HepG2 (cell line): ENCODE results near the gene F2RL2. TPM values are rescaled to one million over a fixed set of nuclear protein-coding genes. Genes with fewer than 3 reads are reported as not detected.

Experiments used
- ATAC-seq: fragments of 200-7000 bp; cut with Tn5 transposase; 3 replicates; pipeline ENCODE4 v1.9.1; 2020; ENCODE audit warnings: mild to moderate bottlenecking, moderate library complexity
- BruUV-seq: library from RNA; stranded (reverse); fragments of 400-500 nt; replicated peaks from 2 replicates; lab custom pipeline; 2021; lab: Mats Ljungman, UMichigan
- CTCF ChIA-PET: fragments of 300-600 bp; formaldehyde crosslinking; extraction: SDS; loops from one replicate; lab custom pipeline; 2021; ENCODE audit warnings: low total read pairs, inconsistent platforms, low intra/inter-chr PET ratio; lab: Yijun Ruan, JAX
- POLR2A ChIA-PET: fragments of 350-600 bp; sonication (Branson Sonifier 250); formaldehyde crosslinking; loops from one replicate; lab custom pipeline; 2020; ENCODE audit warnings: antibody characterized with exemption, inconsistent platforms; lab: Yijun Ruan, JAX
- DNase-seq: peaks from one replicate; pipeline ENCODE4 v3.0.0-alpha.2; 2015; ENCODE audit warnings: low spot score
- FAIRE-seq: peaks from 3 replicates; lab custom pipeline; 2011; peaks lifted over from hg19 to GRCh38; lab: Jason Lieb, UNC
- H2AFZ ChIP-seq: one replicate; pipeline ENCODE4 v1.6.1; 2011; ENCODE audit warnings: low read length, inconsistent platforms
- H3K27ac ChIP-seq: fragments of 300-600 bp; 3 replicates; pipeline ENCODE4 v1.8.0; 2011; ENCODE audit warnings: mixed run types, mild to moderate bottlenecking, mixed read lengths, low read length, inconsistent platforms; ENCODE audit not compliant: insufficient read depth; ENCODE audit errors: extremely low read length
- H3K27me3 ChIP-seq, 2 experiments: fragments of 200-600 bp in 1 of 2; 2 replicates in 1 of 2; 3 replicates in 1 of 2; pipeline versions ENCODE4 v1.6.0 to v1.8.0; 2011; ENCODE audit warnings: low read length in 2 of 2, mild to moderate bottlenecking in 2 of 2, moderate library complexity in 2 of 2, inconsistent platforms in 1 of 2; ENCODE audit not compliant: insufficient read depth in 2 of 2, control insufficient read depth in 1 of 2
- H3K36me3 ChIP-seq, 2 experiments: fragments of 200-600 bp in 1 of 2; replicated peaks in 1 of 2; 2 replicates in 1 of 2; 3 replicates in 1 of 2; pipeline versions ENCODE4 v1.5.1 to v1.8.0; 2011; ENCODE audit warnings: low read length in 2 of 2, inconsistent platforms in 1 of 2; ENCODE audit not compliant: insufficient read depth in 2 of 2, control insufficient read depth in 1 of 2
- H3K4me1 ChIP-seq: 2 replicates; pipeline ENCODE4 v1.5.1; 2012; ENCODE audit warnings: low read length, inconsistent platforms; ENCODE audit not compliant: insufficient read depth
- H3K4me2 ChIP-seq: 2 replicates; pipeline ENCODE4 v1.6.0; 2011; ENCODE audit warnings: low read depth, low read length, inconsistent platforms
- H3K4me3 ChIP-seq, 3 experiments: fragments of 200-600 bp in 1 of 3; sonication (generic), shearing (Covaris generic) in 1 of 3; replicated peaks in 1 of 3; 2 replicates each; pipeline ENCODE4 v1.5.1; 2011 to 2016; ENCODE audit warnings: low read length in 3 of 3, inconsistent platforms in 2 of 3, low read depth in 2 of 3, mild to moderate bottlenecking in 2 of 3, control low read depth in 1 of 3, mixed read lengths in 1 of 3; ENCODE audit not compliant: insufficient read depth in 1 of 3
- H3K79me2 ChIP-seq: one replicate; pipeline ENCODE4 v1.6.1; 2011; ENCODE audit warnings: low read length, inconsistent platforms; ENCODE audit not compliant: insufficient read depth
- H3K9ac ChIP-seq: 2 replicates; pipeline ENCODE4 v1.6.0; 2011; ENCODE audit warnings: mild to moderate bottlenecking, low read depth, low read length, inconsistent platforms; ENCODE audit not compliant: insufficient read depth
- H3K9me3 ChIP-seq: 2 replicates; pipeline ENCODE4 v1.5.1; 2012; ENCODE audit warnings: mild to moderate bottlenecking, low read length
- H4K20me1 ChIP-seq: 2 replicates; pipeline ENCODE4 v1.6.0; 2011; ENCODE audit warnings: inconsistent platforms, mild to moderate bottlenecking, low read length, moderate library complexity; ENCODE audit not compliant: insufficient read depth
- ERF ChIP-seq: IDR thresholded peaks from 2 replicates; pipeline ENCODE4 v1.6.1; 2018; ENCODE audit warnings: missing biosample characterization, missing genetic modification reagents
- EZH2 ChIP-seq: conservative IDR thresholded peaks from 2 replicates; pipeline ENCODE4 v1.6.1; 2012; ENCODE audit warnings: mild to moderate bottlenecking, low read depth, low read length, moderate library complexity
- ISL2 ChIP-seq: sonication (generic); formaldehyde crosslinking; IDR thresholded peaks from 2 replicates; pipeline ENCODE4 v1.5.0; 2020; ENCODE audit warnings: missing genetic modification reagents
- MAZ ChIP-seq, 2 experiments: sonication (generic) in 1 of 2; formaldehyde crosslinking in 1 of 2; IDR thresholded peaks; 2 replicates each; pipeline versions ENCODE4 v1.5.0 to v1.6.1; 2012 to 2020; ENCODE audit warnings: low read depth in 2 of 2, mild to moderate bottlenecking in 2 of 2, borderline replicate concordance in 1 of 2, improper control_type of control experiment in 1 of 2, low read length in 1 of 2, missing genetic modification reagents in 1 of 2, moderate library complexity in 1 of 2
- MEIS2 ChIP-seq: sonication (generic); formaldehyde crosslinking; IDR thresholded peaks from 2 replicates; pipeline ENCODE4 v1.9.0; 2021; ENCODE audit warnings: mild to moderate bottlenecking, missing genetic modification reagents
- NCOA2 ChIP-seq: sonication (generic); formaldehyde crosslinking; IDR thresholded peaks from 2 replicates; pipeline ENCODE4 v1.8.0; 2022; ENCODE audit warnings: inconsistent platforms
- PRPF4 ChIP-seq: fragments of 200-400 bp; formaldehyde crosslinking; IDR thresholded peaks from 2 replicates; pipeline ENCODE4 v1.6.1; 2016; ENCODE audit warnings: low read length, low read depth; ENCODE audit not compliant: poor library complexity, severe bottlenecking
- TBL1XR1 ChIP-seq: fragments of 150-350 bp; IDR thresholded peaks from 2 replicates; pipeline ENCODE4 v1.6.1; 2014; ENCODE audit warnings: borderline replicate concordance, low read length; ENCODE audit not compliant: partially characterized antibody
- ZNF644 ChIP-seq: IDR thresholded peaks from 2 replicates; pipeline ENCODE4 v1.6.1; 2016; ENCODE audit warnings: low read depth
- WGBS: methylation state at CpG from one replicate; pipeline ENCODE4 v1.1.6; 2017; ENCODE audit warnings: low lambda C conversion rate; 5-methylcytosine and 5-hydroxymethylcytosine counted together
- in situ Hi-C: cut with HindIII; loops from 2 replicates; pipeline ENCODE4 v1.10.0; 2017; ENCODE audit warnings: low pct_unique_long_range_greater_than_20kb; ENCODE audit not compliant: extremely low pct_ligation_motif_present
- intact Hi-C: fragments of 100-400 bp; cut with micrococcal nuclease; formaldehyde crosslinking; loops from one replicate; pipeline ENCODE4 v1.10.0; 2022; ENCODE audit not compliant: unreplicated experiment
- polyA plus RNA-seq, 8 experiments: library from polyadenylated mRNA; depleted of rRNA in 3 of 8; stranded (reverse) in 7 of 8; unstranded in 1 of 8; fragments of >200 nt; fragmentation: Illumina TruSeq in 4 of 8; extraction: Trizol in 4 of 8; gene quantifications; 2 replicates each; pipeline versions ENCODE4 v1.2.1 to v1.2.3, GENCODE V29; 2011 to 2016; ENCODE audit warnings: low read depth in 4 of 8, missing spikeins in 1 of 8, mixed read lengths in 1 of 8; ENCODE audit not compliant: insufficient read depth in 1 of 8
- total RNA-seq, 5 experiments: library from RNA; depleted of rRNA; stranded (reverse); fragments of >200 nt; fragmentation: Illumina TruSeq; extraction: Trizol; gene quantifications; 2 replicates each; pipeline ENCODE4 v1.2.3, GENCODE V29; 2016; ENCODE audit warnings: low read depth in 1 of 5
- TF ChIP-seq, protein P1 (sequence below): IDR thresholded peaks from 2 replicates; pipeline ENCODE4 v1.6.1; 2012; ENCODE audit warnings: inconsistent platforms
- TF ChIP-seq, protein P2 (sequence below): IDR thresholded peaks from 2 replicates; pipeline ENCODE4 v1.6.1; 2016; ENCODE audit warnings: low read depth, control low read depth
- TF ChIP-seq, protein P3 (sequence below): sonication (generic); formaldehyde crosslinking; IDR thresholded peaks from 2 replicates; pipeline ENCODE4 v1.5.1; 2020; ENCODE audit warnings: mild to moderate bottlenecking, missing genetic modification reagents, moderate library complexity
- TF ChIP-seq, protein P4 (sequence below): sonication (generic); formaldehyde crosslinking; conservative IDR thresholded peaks from 2 replicates; pipeline ENCODE4 v1.4.0; 2020; ENCODE audit warnings: missing genetic modification reagents
- TF ChIP-seq, protein P5 (sequence below): sonication (generic); formaldehyde crosslinking; IDR thresholded peaks from 2 replicates; pipeline ENCODE4 v1.8.1; 2023; ENCODE audit warnings: missing genetic modification reagents, inconsistent platforms, borderline replicate concordance

F2RL2 gene
- total and polyA plus RNA-seq, 2 of the 13 experiments (the other 11 are each of a cell fraction or from before 2014, with no cell fraction given): not detected

DNA sequence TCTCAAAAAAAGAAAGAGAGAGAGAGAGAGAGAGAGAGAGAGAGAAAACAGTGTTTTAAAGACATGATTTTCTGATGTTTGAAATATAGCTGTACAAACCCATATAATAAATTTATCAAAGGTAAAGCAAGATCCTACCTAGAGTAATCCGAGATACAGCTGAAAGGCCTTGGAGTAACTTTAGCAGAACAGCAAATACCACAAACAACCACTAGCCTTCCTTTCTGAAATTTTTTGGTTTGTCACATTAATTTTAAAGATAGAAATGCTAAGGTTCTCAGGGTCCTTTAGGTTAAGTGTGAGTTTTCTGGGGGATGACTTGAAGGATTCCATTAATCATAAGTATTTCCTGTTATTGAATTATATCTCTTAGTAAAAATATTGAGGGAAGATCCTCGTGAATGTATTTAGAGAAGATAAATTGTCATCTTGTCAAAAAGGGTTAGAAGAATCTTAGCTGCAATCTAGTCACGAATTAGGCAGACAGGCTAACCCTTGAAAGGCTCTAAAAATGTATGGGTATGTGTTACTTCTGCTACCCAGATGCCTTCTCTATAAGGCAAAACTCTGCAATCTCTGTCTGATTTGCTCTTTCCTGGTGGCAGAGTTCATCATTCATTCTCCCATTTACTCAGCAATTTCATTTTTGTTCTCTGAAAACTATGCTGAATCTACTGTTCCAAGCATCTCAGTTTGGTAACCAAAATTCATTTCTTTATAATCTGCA, 27.3 kb downstream of the F2RL2 start (continued):
- TF ChIP-seq, protein P1, sequence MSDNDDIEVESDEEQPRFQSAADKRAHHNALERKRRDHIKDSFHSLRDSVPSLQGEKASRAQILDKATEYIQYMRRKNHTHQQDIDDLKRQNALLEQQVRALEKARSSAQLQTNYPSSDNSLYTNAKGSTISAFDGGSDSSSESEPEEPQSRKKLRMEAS: no peak
- TF ChIP-seq, protein P2, sequence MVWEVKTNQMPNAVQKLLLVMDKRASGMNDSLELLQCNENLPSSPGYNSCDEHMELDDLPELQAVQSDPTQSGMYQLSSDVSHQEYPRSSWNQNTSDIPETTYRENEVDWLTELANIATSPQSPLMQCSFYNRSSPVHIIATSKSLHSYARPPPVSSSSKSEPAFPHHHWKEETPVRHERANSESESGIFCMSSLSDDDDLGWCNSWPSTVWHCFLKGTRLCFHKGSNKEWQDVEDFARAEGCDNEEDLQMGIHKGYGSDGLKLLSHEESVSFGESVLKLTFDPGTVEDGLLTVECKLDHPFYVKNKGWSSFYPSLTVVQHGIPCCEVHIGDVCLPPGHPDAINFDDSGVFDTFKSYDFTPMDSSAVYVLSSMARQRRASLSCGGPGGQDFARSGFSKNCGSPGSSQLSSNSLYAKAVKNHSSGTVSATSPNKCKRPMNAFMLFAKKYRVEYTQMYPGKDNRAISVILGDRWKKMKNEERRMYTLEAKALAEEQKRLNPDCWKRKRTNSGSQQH (CRISPR knock-in tag): no peak
- TF ChIP-seq ZNF644 (CRISPR knock-in tag): no peak
- no peak for TF ChIP-seq MAZ (IDR thresholded peaks at IDR 0.05; ENCODE audit: borderline replicate concordance, low read depth, low read length)
- TF ChIP-seq MAZ (CRISPR knock-in tag; IDR thresholded peaks at IDR 0.05; ENCODE audit: low read depth): no peak

DNA sequence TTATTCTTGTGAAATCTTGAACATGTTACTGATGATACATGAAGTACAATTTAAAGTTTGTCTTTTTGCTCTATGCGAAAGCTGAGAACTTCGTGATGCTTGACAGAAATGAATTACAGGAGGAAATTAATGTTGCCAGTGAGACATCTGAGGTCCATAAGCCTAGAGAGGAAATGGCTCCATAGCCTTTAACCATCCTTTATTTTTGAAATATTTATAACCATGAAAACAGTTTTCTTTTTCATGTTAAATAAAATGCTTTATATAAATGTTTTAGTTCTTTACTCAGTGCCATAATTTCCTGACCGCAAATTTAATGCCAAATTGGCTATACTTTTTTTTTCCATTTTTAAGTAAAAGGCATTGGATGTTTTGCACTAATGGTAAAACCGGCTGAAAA, 29.1 kb downstream of the F2RL2 start:
- Histone ChIP-seq H3K4me3 (no peak overlapping the region), H4K20me1 (no peaks in the 10 kb centered on the region), H3K36me3 (peaks cover 10 to 47% of the 10 kb centered on the region in 2 experiments), H3K4me2 (no peak overlapping the region), H3K9me3 (no peaks in the 10 kb centered on the region), H3K27me3 (no peaks in the 10 kb centered on the region), H2AFZ (no peak overlapping the region), H3K9ac (no peak overlapping the region), H3K27ac (no peak overlapping the region), H3K79me2 (no peaks in the 10 kb centered on the region), H3K4me1 (no peaks in the 10 kb centered on the region)
- FAIRE-seq (no peak), ATAC-seq (no peak), DNase-seq (no peak)
- WGBS: 86% methylated on average over 4 of the region's 4 CpGs
- in situ Hi-C loops: no loop called here
- ChIA-PET POLR2A (no interaction called here), CTCF (no interaction called here)
- BruUV-seq: no TSS peak
- intact Hi-C loops: no loop called here
- TF ChIP-seq ERF (CRISPR knock-in tag): no peak
- TF ChIP-seq, protein P3, sequence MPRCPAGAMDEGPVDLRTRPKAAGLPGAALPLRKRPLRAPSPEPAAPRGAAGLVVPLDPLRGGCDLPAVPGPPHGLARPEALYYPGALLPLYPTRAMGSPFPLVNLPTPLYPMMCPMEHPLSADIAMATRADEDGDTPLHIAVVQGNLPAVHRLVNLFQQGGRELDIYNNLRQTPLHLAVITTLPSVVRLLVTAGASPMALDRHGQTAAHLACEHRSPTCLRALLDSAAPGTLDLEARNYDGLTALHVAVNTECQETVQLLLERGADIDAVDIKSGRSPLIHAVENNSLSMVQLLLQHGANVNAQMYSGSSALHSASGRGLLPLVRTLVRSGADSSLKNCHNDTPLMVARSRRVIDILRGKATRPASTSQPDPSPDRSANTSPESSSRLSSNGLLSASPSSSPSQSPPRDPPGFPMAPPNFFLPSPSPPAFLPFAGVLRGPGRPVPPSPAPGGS (CRISPR knock-in tag): no peak
- TF ChIP-seq EZH2: no peak
- TF ChIP-seq ISL2: no peak
- TF ChIP-seq, protein P4, sequence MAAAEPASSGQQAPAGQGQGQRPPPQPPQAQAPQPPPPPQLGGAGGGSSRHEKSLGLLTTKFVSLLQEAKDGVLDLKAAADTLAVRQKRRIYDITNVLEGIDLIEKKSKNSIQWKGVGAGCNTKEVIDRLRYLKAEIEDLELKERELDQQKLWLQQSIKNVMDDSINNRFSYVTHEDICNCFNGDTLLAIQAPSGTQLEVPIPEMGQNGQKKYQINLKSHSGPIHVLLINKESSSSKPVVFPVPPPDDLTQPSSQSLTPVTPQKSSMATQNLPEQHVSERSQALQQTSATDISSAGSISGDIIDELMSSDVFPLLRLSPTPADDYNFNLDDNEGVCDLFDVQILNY (CRISPR knock-in tag): no peak
- TF ChIP-seq MEIS2 (CRISPR knock-in tag): no peak
- no peak for TF ChIP-seq PRPF4
- TF ChIP-seq TBL1XR1: no peak
- TF ChIP-seq, protein P5, sequence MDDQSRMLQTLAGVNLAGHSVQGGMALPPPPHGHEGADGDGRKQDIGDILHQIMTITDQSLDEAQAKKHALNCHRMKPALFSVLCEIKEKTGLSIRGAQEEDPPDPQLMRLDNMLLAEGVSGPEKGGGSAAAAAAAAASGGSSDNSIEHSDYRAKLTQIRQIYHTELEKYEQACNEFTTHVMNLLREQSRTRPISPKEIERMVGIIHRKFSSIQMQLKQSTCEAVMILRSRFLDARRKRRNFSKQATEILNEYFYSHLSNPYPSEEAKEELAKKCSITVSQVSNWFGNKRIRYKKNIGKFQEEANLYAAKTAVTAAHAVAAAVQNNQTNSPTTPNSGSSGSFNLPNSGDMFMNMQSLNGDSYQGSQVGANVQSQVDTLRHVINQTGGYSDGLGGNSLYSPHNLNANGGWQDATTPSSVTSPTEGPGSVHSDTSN (CRISPR knock-in tag): no peak
- TF ChIP-seq NCOA2 (CRISPR knock-in tag): no peak
